HepG2 (cell line): ENCODE measurements around the gene SNAPIN.

Experiments
- BHLHE40 ChIP-seq: IDR thresholded peaks from 2 replicates; pipeline ENCODE4 v1.6.1; 2011; ENCODE audit warnings: low read length, improper control_type of control experiment
- BRF2 ChIP-seq: sonication (generic); formaldehyde crosslinking; IDR thresholded peaks from 2 replicates; pipeline ENCODE4 v1.8.1; 2022; ENCODE audit warnings: mild to moderate bottlenecking, missing genetic modification reagents
- CHD4 ChIP-seq: fragments of 200-600 bp; sonication (generic); IDR thresholded peaks from 2 replicates; pipeline ENCODE4 v1.7.0; 2017; ENCODE audit warnings: mild to moderate bottlenecking, low read length, borderline replicate concordance
- JUN ChIP-seq: sonication (generic); formaldehyde crosslinking; IDR thresholded peaks from 2 replicates; pipeline ENCODE4 v1.4.0; 2020; ENCODE audit warnings: mild to moderate bottlenecking, missing genetic modification reagents
- JUND ChIP-seq: sonication (generic); formaldehyde crosslinking; IDR thresholded peaks from 2 replicates; pipeline ENCODE4 v1.8.0; 2022; ENCODE audit warnings: mild to moderate bottlenecking, missing genetic modification reagents
- KLF6 ChIP-seq: IDR thresholded peaks from 2 replicates; pipeline ENCODE4 v1.8.0; 2016; ENCODE audit warnings: missing biosample characterization, missing genetic modification reagents
- LCORL ChIP-seq, 2 experiments: fragments of 450-650 bp in 1 of 2; sonication (generic) in 1 of 2; formaldehyde crosslinking in 1 of 2; IDR thresholded peaks; 2 replicates each; pipeline versions ENCODE4 v1.5.0 to v1.6.1; 2017 to 2020; ENCODE audit warnings: antibody characterized with exemption in 1 of 2, missing genetic modification reagents in 1 of 2
- MAX ChIP-seq: IDR thresholded peaks from 2 replicates; pipeline ENCODE4 v1.6.1; 2012; ENCODE audit warnings: inconsistent platforms
- MXI1 ChIP-seq: IDR thresholded peaks from 3 replicates; pipeline ENCODE4 v1.6.1; 2012; ENCODE audit warnings: low read depth, low read length, inconsistent platforms, borderline replicate concordance
- POLR2A ChIP-seq, 2 experiments: IDR thresholded peaks; 2 replicates each; pipeline ENCODE4 v1.6.1; 2011; ENCODE audit warnings: low read depth in 2 of 2, low read length in 2 of 2, mild to moderate bottlenecking in 1 of 2, moderate library complexity in 1 of 2; ENCODE audit not compliant: insufficient read depth in 1 of 2
- TEAD2 ChIP-seq: sonication (generic); formaldehyde crosslinking; IDR thresholded peaks from 2 replicates; pipeline ENCODE4 v1.9.0; 2021; ENCODE audit warnings: missing genetic modification reagents
- ZNF263 ChIP-seq: sonication (generic); formaldehyde crosslinking; IDR thresholded peaks from 2 replicates; pipeline ENCODE4 v1.4.0; 2020; ENCODE audit warnings: missing genetic modification reagents

- TF ChIP-seq KLF6 (CRISPR knock-in tag) = no peak
- no peak for TF ChIP-seq CHD4
- TF ChIP-seq BHLHE40 = no peak
- TF ChIP-seq POLR2A (IDR thresholded peaks at IDR 0.05; ENCODE audit: insufficient read depth in 1 of 2, low read depth in 2 of 2, low read length in 2 of 2) = no peak
- TF ChIP-seq BRF2 (CRISPR knock-in tag) = no peak
- no peak for TF ChIP-seq MAX
- no peak for TF ChIP-seq JUND
- TF ChIP-seq MXI1 = no peak
- TF ChIP-seq JUN = no peak
- no peak for TF ChIP-seq ZNF263 (CRISPR knock-in tag)
- no peak for TF ChIP-seq LCORL (IDR thresholded peaks at IDR 0.05)
- TF ChIP-seq LCORL (CRISPR knock-in tag; IDR thresholded peaks at IDR 0.05) = no peak
- TF ChIP-seq TEAD2 = no peak
Measured at GRCh38 chr1:153699768-153700167, 41.3 kb downstream of the SNAPIN start.
